CD4-positive, alpha-beta T cell treated with Interleukin-17A for 4 hours (primary cell): ENCODE results near the gene PDZD2.

Experiments used
- DNase-seq: peaks from one replicate; pipeline ENCODE4 v3.0.0-alpha.2; 2020; ENCODE audit warnings: mixed read lengths

The PDZD2 gene

GRCh38 chr5:31889001-31889561 is 250.2 kb downstream of the PDZD2 start:
- no peak for DNase-seq

GRCh38 chr5:31890046-31890445 is 251.1 kb downstream of the PDZD2 start:
- DNase-seq, result no peak

GRCh38 chr5:31894141-31894540 is 255.2 kb downstream of the PDZD2 start:
- no peak for DNase-seq

DNA sequence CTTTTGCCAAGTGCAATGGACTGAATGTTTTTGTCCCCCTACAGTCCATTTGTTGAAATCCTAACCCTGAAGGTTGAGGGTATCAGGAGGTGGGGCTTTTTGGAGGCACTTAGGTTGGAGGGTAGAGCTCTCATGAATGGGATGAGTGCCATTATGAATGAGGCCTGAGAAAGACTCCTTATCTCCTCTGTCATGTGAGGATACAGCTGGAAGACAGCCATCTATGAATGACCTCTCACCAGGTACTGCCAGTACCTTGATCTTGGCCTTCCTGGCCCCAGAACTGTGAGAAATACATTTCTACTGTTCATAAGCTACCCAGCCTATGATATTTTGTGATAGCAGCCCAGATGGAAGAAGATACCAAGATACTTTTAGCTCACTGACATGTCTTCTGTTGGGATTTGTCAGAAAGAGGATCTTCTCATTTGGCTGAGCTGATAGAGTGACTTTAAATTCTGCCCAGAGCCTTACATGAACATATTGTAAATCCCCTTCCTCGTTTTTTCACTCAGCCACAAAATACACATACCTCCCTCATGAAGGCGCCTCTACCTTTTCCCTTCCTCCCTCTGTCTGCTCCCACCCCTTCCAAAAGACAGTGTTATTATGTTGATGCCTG is 256.4 kb downstream of the PDZD2 start:
- no peak for DNase-seq

DNA sequence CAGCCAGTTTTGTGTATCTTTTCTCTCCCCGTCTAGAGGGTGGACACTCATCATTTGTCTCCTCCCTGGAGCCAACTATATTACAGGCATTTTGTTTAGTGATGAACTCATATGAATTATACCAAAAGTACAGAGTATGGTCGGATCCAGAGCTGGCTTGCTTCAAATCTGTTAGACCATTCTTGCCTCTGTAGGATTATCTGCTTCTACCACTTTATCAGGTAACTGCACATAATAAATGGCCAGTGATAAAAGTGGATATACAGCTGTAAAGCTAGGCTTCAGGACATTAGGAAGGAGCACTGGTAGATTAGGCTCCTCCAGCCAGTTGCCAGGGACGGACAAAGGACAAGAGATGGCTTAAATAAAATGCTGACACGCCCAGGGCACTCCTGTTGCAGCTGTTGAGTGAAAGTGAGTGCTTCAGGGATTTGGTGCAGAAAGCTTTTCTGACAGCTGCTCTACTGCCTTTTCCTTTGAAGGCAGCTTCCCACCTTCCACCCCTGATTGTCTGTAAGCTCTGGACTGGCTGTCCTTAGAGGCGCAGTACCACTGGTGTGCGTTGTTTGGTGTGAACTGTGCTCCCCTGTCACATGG is 259.2 kb downstream of the PDZD2 start:
- no peak for DNase-seq

DNA sequence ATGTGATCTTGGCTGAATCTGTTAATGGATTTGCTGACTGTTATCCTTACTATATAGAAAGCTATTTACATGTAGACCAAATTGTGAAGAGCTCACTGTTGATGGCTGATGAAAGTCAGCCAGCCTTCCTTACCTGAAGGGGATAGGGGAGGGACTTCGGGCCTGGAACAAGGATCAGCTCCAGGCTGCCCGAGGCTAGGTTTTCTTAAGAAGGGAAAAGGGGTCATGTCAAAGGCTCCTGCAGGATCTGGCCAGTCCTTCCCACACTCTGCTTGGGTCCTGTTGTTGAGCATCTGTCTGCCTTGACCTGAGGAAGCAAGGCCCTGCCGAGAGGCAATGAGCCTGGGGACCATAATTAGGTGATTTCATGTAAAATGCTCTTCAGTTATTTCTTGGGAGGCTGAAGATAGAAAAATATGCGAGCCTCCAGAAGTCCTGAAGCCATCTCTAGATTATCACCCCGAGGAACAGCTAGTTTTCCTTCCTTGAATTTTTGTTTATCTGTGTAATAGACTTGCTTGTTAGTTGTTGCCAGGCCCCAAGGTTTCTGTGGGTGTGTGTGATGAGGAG is 261.4 kb downstream of the PDZD2 start:
- DNase-seq, result no peak

- DNase-seq, result no peak
These were observed 263.0 kb downstream of the PDZD2 start for GRCh38 chr5:31901807-31902530.

DNA sequence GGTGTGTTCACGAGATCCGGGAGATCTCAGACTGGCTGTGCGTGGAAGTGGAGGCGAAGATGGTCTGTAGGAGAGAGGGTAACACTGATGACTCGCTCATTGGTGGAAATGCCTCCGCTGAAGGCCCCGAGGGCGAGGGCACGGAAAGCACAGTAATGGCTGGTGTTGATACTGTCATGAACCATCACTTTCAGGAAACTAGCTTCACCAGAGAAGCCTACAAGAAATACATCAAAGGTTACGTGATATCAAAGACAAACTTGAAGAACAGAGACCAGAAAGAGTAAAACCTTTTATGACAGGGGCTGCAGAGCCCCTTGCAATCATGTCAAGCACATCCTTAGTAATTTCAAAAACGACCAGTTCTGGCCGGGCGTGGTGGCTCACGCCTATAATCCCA is 269.5 kb downstream of the PDZD2 start:
- DNase-seq, result peak; percentile 19

- no peak for DNase-seq
These were observed 270.1 kb downstream of the PDZD2 start for GRCh38 chr5:31909073-31909472.

DNA sequence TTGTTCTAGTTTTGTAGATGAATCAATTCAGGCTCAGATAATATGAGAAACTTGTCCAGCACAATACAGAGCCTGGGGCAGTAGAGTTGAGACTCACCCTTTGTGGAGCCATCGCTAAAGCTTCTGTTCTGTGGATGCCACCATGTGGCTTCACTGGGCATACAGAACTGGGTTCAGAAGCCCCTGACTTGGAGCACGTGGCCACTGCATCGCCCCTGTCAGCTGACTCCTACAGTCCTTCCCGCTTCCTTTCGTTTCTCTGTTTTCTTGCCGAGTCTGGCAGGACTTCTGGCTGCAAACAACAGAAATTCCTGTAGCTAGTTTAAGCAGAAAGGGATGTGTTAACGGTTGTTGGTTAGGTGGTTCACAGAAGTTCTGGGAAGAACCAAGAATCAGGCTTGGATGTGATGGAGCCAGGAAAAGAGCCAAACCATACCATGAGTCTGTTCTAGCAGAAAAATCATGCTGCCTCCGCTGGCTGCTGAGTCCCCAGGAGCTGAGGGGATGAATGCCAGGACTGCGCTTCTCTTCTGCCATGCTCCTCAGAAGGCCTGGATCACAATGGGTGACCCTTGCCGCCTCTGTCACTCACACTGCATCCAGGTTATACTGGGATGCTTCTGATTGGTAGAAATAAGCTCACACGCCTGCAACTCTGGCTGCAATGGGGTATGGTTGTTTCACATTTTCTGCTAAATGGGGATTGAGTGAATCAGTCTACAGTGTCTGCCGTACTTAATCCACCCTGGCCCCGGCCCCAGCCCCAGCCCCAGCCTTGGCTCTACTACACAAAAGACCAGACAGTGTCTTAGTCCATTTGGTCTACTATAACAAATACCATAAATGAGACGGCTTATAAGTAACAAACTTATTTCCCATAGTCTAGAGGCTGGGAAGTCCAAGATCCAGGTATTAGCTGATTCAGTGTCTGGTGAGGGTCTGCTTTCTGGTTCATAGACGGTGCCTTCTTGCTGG is 272.6 kb downstream of the PDZD2 start:
- DNase-seq, result no peak

- no peak for DNase-seq
These were observed 274.9 kb downstream of the PDZD2 start for GRCh38 chr5:31913808-31914207.

DNA sequence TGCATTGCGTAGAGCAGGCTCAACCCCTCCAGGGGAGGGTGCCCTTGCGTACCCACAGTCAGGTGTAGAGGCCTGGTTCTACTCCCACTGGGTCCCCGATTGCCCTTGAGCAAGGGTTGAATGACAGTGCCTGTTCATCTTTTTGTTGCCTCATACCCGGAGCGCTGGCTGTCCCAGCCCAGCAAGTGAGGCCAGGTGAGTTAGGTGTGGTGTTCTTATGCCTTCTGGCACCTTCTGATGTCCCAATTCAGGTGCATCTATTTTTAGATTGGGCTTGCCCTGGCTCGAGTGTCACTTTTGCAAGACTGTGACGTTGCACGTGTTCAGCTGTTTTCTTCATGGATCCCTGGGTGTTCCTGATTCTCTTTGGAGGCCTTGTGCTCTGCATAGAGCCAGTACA is 277.4 kb downstream of the PDZD2 start:
- DNase-seq, result no peak

GRCh38 chr5:31918739-31919138 is 279.8 kb downstream of the PDZD2 start:
- no peak for DNase-seq

GRCh38 chr5:31921852-31922305 is 282.9 kb downstream of the PDZD2 start:
- no peak for DNase-seq

GRCh38 chr5:31924005-31924404 is 285.1 kb downstream of the PDZD2 start:
- DNase-seq, result no peak

DNA sequence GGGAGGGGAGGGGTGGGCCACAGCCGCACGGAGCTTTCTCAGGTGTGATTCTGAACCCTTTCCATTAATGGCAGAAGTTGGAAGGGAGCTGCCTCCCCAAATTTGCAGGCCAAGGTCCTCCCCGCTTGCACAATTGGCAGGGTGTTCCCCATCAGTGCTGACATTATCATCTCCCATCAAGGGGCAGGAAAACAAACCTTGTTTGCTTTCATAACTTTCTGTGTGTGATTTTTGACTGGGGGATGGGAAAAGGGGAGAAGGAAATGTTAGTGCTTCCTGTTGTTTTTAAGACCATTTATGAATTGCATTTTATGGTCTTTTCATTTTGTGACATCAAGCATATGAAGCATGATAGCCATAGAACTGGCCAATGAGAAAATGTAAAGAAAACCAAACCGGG is 292.9 kb downstream of the PDZD2 start:
- DNase-seq, result no peak

GRCh38 chr5:31934156-31934555 is 295.2 kb downstream of the PDZD2 start:
- DNase-seq, result no peak

DNA sequence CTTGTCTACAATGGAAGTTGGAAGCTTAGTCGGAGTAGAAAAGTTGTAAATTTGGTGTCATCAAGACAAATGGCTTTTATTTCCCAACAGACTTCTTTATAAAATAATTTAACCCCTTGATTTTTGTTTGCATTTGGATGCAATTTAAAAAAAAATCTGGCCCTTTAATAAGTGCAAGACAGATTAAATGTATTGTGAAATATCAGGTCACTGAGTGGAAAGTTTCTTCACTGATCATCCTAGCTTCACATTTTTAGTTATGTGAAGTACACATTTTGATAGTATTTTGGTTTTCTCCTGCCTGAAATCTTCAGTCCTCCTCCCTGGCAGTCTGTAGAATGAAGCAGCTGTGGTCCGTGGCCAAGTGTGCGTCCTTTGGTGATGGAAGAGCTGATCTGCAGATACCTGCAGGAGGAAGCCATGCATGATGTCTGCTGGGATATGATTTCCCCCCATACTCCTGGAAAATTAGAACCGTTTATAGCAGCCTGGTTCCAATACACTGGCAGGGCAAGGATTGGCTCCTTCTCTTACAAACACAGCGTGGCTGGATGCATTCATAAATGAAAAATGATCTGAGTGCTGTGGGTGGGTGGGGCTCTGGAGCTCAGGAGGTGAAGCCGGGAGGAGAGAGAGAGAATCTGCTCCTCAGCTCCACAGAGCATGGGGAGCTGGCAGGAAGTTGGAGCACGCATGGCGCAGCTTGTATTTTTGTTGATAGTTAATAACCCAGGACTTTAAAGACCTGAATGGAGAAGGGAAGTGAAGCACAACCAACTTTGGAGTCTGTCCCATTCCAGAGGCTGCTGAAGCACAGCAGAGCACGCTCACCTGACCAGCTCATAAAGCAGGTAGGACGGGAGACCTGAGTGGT is 296.8 kb downstream of the PDZD2 start:
- no peak for DNase-seq

DNA sequence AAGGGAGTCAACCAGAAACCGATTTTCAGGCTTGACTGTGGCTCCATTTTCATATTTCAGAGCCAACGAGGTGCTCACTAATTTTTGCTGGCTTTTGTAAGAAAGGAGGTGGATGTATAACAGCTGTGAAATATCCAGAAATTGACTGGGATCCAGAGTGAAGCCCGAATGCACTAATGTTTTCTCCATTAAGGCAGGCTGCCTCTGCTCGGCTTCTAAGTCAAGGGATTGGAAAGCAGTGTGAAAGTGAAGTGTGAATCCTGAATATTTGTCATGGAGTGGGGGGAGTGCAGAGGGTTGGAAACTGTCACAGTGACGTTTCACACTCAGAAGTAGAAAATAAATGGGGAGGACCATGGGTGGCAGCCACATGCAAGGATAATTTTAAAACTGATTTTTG is 297.8 kb downstream of the PDZD2 start:
- DNase-seq, result no peak

GRCh38 chr5:31937226-31937625 is 298.3 kb downstream of the PDZD2 start:
- DNase-seq, result no peak

- DNase-seq, result no peak
These were observed 298.8 kb downstream of the PDZD2 start for GRCh38 chr5:31937703-31938102.
